ENCODE results near the gene NDUFA13.

The NDUFA13 gene

GRCh38 chr19:19539698-19540063 is 23.7 kb downstream of the NDUFA13 start:
- H4K20me1 ChIP-seq (ENCODE audit: insufficient read depth, low read length): no peaks in the 10 kb centered on the region
- H3K79me2 ChIP-seq (ENCODE audit: low read length): no peaks in the 10 kb centered on the region
- DNase-seq: no peak
- TF ChIP-seq EZH2 (optimal IDR thresholded peaks at IDR 0.05; ENCODE audit: low read depth, low read length) (no peak), CTCF (IDR thresholded peaks at IDR 0.05; ENCODE audit: low read length) (no peak), EZH2phosphoT487 (IDR thresholded peaks at IDR 0.05; ENCODE audit: low read length) (no peak)
- no peaks in the 10 kb centered on the region for H3F3A ChIP-seq (ENCODE audit: insufficient read depth, low read length)
- no peak overlapping the region for H3K4me3 ChIP-seq (ENCODE audit: low read length)
- H3K4me1 ChIP-seq (ENCODE audit: low read length): no peaks in the 10 kb centered on the region
- H3K36me3 ChIP-seq (replicated peaks; ENCODE audit: insufficient read depth, low read length): no peaks in the 10 kb centered on the region
- no peak overlapping the region for H3K9ac ChIP-seq (ENCODE audit: low read length)
- H3K27me3 ChIP-seq (replicated peaks; ENCODE audit: insufficient read depth, low read length): no peaks in the 10 kb centered on the region; the same call in 1 of the 2 replicates
- no peak overlapping the region for H3K27ac ChIP-seq (ENCODE audit: low read length)
- no peaks in the 10 kb centered on the region for H3K9me3 ChIP-seq (replicated peaks; ENCODE audit: insufficient read depth, low read length)
- no peaks in the 10 kb centered on the region for H3K9me2 ChIP-seq (replicated peaks; ENCODE audit: insufficient read depth, low read length)
- H2AFZ ChIP-seq (ENCODE audit: low read length): no peak overlapping the region
- H3K4me2 ChIP-seq (ENCODE audit: low read depth, low read length): no peak overlapping the region

- no peak for DNase-seq
- no peaks in the 10 kb centered on the region for H3K79me2 ChIP-seq (ENCODE audit: low read length)
- H3K9me2 ChIP-seq (replicated peaks; ENCODE audit: insufficient read depth, low read length): no peaks in the 10 kb centered on the region
- H2AFZ ChIP-seq (ENCODE audit: low read length): no peak overlapping the region
- H3F3A ChIP-seq (ENCODE audit: insufficient read depth, low read length): no peaks in the 10 kb centered on the region
- no peaks in the 10 kb centered on the region; the same call in 1 of the 2 replicates for H3K27me3 ChIP-seq (replicated peaks; ENCODE audit: insufficient read depth, low read length)
- TF ChIP-seq EZH2 (optimal IDR thresholded peaks at IDR 0.05; ENCODE audit: low read depth, low read length) (no peak), CTCF (IDR thresholded peaks at IDR 0.05; ENCODE audit: low read length) (no peak), EZH2phosphoT487 (IDR thresholded peaks at IDR 0.05; ENCODE audit: low read length) (no peak)
- no peaks in the 10 kb centered on the region for H3K9me3 ChIP-seq (replicated peaks; ENCODE audit: insufficient read depth, low read length)
- H3K4me2 ChIP-seq (ENCODE audit: low read depth, low read length): no peak overlapping the region
- H3K36me3 ChIP-seq (replicated peaks; ENCODE audit: insufficient read depth, low read length): no peaks in the 10 kb centered on the region
- no peaks in the 10 kb centered on the region for H3K4me1 ChIP-seq (ENCODE audit: low read length)
- H4K20me1 ChIP-seq (ENCODE audit: insufficient read depth, low read length): no peaks in the 10 kb centered on the region
- H3K4me3 ChIP-seq (ENCODE audit: low read length): no peak overlapping the region
- H3K27ac ChIP-seq (ENCODE audit: low read length): no peak overlapping the region
- H3K9ac ChIP-seq (ENCODE audit: low read length): no peak overlapping the region
Measured at GRCh38 chr19:19540064-19540714, 24.2 kb downstream of the NDUFA13 start.

GRCh38 chr19:19540715-19541515 is 24.9 kb downstream of the NDUFA13 start:
- no peaks in the 10 kb centered on the region for H3K9me3 ChIP-seq (replicated peaks; ENCODE audit: insufficient read depth, low read length)
- TF ChIP-seq EZH2phosphoT487 (IDR thresholded peaks at IDR 0.05; ENCODE audit: low read length) (no peak), CTCF (IDR thresholded peaks at IDR 0.05; ENCODE audit: low read length) (no peak), EZH2 (optimal IDR thresholded peaks at IDR 0.05; ENCODE audit: low read depth, low read length) (no peak)
- no peaks in the 10 kb centered on the region; the same call in 1 of the 2 replicates for H3K27me3 ChIP-seq (replicated peaks; ENCODE audit: insufficient read depth, low read length)
- no peak overlapping the region for H3K27ac ChIP-seq (ENCODE audit: low read length)
- no peak for DNase-seq
- no peak overlapping the region for H3K9ac ChIP-seq (ENCODE audit: low read length)
- no peaks in the 10 kb centered on the region for H4K20me1 ChIP-seq (ENCODE audit: insufficient read depth, low read length)
- H3K4me3 ChIP-seq (ENCODE audit: low read length): no peak overlapping the region
- H3K9me2 ChIP-seq (replicated peaks; ENCODE audit: insufficient read depth, low read length): no peaks in the 10 kb centered on the region
- H3K4me1 ChIP-seq (ENCODE audit: low read length): no peaks in the 10 kb centered on the region
- no peak overlapping the region for H3K4me2 ChIP-seq (ENCODE audit: low read depth, low read length)
- H3K79me2 ChIP-seq (ENCODE audit: low read length): no peaks in the 10 kb centered on the region
- no peak overlapping the region for H2AFZ ChIP-seq (ENCODE audit: low read length)
- no peaks in the 10 kb centered on the region for H3F3A ChIP-seq (ENCODE audit: insufficient read depth, low read length)
- H3K36me3 ChIP-seq (replicated peaks; ENCODE audit: insufficient read depth, low read length): no peaks in the 10 kb centered on the region
